HG03045 (cell line): Measurements from ENCODE around the gene GPN3.
"Not testable (repeated sequence)": the region's sequence is repeated elsewhere in the genome, so short reads cannot be mapped to it uniquely, and the experiment has no call there.

ENCODE experiments used
- ATAC-seq: cut with Tn5 transposase; IDR thresholded peaks from one replicate; pipeline ENCODE4 v1.9.1; 2021; ENCODE audit warnings: mild to moderate bottlenecking, moderate library complexity; ENCODE audit not compliant: unreplicated experiment

GPN3 gene

DNA sequence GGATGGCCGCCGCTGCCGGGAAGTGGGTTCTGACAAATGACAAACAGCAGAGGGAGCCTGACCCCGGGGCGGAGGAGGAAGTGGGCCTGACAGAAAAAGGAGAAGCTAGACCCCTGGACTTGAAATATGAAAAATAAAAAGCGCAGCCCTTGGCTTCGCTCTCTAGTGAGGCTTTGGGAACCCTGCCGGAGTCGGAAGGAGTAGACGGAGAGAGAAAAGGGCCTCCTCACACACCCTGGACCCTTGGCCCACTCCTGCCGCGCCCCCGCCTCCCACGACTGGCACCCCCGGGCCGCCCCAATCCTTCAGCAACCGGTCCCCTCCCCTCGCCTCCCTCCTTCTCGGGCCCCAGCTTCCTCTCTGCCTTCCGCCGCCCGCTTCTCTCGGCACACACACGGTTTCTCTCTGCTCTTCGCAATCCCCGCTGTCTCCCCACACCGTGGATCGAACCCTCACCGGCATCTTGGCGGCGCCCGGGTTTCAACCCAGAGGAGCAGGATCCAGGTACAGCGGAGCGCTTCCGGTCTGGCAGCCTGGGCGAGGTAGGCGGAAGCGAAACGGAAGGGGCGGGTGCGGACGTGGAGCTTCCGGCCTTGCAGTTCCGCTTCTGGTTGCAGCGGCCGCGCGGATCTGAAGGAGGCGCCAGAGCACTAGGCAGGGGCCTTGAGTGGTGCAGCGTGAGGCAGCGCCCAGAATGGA lies 18.1 kb downstream of the GPN3 start, which contains the start of gene ARPC3:
Gene ARPC3, minus strand, starts transcription at position 539 of the 699 bp plus-strand sequence. Its CDS starts 77 bp downstream, at position 462.
- peak; percentile 94 for ATAC-seq

DNA sequence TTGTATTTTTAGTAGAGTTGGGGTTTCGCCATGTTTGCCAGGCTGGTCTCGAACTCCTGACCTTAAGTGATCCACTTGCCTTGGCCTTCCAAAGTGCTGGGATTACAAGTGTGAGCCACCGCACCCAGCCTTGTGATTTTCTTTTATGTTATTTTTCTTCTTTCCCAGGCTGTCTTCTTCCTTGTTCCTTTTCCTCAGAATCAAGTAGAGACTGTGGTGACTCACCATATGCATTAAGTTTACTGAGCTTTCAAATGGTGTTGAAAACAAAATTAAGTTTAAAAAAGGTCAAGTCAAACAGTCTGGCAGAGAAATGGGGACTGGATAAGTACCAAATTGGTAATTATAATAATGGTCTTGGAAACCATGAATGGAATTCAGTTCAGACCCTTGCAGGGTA lies 23.6 kb downstream of the GPN3 start:
- no peak for ATAC-seq

DNA sequence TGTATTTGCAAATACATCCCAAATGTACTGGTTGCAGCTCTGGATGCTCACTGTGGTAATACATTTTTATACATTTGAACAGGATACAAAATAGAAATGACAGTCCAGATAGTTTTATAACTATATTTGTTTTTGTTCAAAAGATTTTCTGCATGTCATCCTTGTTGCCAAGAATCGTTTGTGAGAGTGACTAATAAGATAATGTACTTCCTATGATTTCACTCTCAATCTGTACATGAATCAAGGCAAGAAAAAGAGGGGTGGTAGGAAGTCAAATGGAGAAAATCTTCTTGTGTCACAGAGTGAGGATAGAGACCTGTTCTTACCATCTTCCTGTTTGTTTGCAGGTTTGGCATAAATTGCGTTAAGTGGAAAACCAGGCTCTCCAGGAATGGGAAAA lies 31.8 kb downstream of the GPN3 start:
- no peak for ATAC-seq

DNA sequence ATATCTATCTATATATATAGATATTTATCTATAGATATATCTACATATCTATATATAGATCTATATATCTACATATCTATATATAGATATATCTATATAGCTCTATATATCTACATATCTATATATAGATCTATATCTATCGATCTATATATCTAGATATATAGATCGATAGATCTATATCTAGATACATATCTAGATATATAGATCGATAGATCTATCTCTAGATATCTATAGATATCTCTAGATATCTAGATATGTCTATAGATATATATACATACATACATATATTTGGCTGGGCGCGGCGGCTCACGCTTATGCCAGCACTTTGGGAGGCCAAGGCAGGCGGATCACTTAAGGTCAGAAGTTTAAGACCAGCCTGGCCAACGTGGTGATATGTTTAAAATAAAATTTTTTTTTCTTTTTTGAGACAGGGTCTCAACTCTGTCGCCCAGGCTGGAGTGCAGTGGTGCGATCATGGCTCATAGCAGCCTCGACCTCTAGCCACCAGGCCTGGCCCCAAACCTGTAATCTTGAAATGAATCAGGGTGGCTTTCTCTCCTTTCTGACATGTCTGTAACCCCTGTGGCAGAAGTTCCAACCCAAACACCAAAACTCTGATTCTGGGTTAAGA lies 36.0 kb downstream of the GPN3 start:
- no peak for ATAC-seq

DNA sequence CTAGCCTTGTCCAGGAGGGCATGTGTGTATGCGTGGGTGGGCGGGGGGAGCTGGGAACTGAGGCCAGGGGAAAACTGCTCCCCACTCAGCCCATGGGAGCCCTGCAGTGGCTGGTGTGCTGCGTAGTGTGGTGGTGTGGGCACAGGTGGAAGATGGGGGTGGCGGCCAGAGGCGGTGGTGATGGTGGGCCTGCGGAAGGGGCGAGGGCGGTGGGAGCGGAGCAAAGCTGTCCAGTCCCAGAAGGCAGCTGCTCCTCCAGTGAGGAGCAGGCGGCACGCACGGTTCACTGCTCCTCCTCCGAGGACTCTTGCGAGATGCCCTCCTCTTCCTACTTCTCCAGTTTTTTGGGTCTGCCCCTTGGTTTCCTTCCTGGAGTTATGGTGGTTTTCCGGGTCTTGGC lies 38.4 kb downstream of the GPN3 start:
- not testable (repeated sequence) for ATAC-seq

DNA sequence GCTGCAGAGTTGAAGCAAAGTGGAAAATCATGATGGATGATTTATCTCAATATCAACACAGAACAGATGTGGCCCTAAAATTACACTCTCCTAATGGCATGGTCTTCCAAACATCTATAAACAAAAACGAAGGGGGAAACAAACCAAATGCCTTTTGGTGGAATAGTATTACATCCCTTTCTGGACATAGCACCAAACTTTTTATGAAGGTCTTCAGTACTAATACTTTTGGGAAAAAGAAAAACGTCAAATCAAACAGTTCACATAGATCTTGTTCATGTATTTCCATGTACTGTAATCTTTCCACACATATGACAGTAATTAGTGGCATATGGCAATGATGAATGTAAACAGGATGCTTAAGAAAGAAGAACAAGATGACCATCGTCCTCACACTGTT lies 41.7 kb downstream of the GPN3 start:
- no peak for ATAC-seq

DNA sequence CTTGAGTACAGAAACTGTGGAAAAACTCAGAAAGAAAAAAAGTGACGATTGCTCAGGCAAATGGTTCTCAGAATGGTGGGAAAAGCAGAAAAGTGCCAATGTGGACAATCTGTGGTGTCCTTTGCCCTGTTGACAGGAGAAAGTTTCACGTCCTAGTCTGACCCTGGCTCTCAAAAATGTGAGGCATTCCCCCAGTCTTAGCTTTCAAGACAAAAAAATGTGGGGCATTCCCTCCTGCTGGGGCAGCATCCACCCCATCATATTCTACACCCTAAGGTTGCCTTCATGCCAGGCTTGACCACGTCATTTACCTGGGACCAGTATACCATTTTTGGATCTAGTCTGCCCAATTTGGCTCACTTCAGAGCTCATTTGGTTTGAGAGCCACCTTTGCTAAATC lies 43.8 kb downstream of the GPN3 start:
- no peak for ATAC-seq

DNA sequence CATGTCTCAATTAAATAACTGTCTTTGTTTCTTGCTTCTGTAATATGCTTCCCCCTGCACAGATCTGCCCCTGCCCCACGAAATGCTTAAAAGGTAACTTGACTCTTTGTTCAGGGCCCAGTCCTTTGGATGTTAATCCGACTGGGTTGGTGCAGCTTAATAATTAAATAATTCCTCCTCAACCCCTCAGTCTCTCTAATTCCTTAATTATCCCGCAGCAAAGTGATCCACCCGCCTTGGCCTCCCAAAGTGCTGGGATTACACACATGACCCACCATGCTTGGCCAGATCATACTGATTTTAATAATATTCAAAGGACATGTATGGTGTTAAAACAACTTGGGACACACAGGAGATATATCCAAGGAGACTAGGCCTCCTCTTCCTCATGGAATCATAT lies 46.4 kb downstream of the GPN3 start:
- no peak for ATAC-seq

DNA sequence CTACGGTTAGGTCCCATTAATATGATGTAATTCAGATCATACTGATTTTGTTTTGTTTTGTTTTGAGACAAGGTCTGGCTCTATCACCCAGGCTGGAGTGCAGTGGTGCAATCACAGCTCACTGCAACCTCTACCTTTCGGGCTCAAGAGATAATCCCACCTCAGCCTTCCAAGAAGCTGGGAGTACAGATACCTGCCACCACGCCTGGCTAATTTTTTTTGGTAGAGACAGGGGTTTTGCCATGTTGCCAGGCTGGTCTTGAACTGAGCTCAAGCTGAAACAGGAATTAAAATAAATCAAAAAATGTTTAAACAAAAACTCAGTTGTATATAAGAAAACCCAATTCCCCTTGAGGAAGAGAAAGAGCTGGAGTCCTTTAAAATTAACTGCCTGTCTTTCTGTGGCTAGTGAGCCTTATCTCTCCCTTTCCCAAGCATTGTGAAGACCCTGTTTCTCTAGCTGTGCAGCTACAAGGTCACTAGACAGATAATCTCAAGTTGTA lies 46.8 kb downstream of the GPN3 start:
- no peak for ATAC-seq

DNA sequence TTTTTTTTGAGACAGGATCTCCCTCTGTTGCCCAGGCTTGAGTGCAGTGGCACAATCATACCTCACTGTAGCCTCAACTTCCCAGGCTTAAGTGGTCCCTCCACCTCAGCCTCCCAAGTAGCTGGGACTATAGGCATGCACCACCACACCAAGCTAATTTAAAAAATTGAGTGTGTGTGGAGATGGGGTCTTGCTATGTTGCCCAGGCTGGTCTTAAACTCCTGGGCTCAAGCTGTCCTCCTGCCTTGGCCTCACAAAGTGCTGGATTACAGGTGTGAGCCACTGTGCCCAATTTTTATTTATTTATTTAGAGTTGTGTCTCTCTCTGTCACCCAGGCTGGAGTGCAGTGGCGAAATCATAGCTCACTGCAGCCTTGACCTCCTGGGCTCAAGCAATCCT lies 47.4 kb downstream of the GPN3 start:
- not testable (repeated sequence) for ATAC-seq

DNA sequence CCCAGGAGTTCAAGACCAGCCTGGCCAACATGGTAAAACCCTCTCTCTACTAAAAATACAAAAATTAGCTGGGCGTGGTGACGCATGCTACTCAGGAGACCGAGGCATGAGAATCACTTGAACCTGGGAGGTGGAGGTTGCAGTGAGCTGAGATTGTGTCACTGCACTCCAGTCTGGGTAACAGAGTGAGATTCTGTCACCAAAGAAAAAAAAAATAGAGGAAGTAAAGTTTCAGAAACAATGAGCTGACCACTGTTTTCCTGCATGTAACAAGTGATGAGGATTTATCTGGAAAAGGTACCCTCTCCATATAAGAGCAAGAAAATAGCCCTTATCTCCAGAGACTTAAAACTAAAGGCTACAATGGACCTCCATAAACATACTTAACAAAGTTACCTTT lies 50.9 kb downstream of the GPN3 start:
- ATAC-seq, result not testable (repeated sequence)

DNA sequence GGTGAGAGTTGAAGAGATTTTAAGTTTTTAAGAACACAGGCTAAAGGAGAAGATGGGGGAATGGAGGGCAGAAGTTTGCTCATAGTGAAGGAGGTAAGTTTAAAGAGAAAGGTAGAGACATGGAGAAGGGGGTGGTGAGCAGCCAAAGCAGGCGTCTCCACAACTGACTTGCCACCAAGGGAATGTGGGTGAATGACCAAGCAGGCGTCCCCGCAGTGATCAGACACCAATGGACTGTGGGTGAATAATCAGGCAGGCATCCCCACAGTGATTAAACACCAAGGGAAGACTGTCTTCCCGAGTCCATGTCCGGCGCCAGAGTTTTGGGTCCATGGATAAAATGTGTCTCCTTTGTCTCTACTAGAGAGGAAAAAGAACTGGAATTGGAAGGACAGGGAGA lies 58.0 kb downstream of the GPN3 start:
- not testable (repeated sequence) for ATAC-seq

DNA sequence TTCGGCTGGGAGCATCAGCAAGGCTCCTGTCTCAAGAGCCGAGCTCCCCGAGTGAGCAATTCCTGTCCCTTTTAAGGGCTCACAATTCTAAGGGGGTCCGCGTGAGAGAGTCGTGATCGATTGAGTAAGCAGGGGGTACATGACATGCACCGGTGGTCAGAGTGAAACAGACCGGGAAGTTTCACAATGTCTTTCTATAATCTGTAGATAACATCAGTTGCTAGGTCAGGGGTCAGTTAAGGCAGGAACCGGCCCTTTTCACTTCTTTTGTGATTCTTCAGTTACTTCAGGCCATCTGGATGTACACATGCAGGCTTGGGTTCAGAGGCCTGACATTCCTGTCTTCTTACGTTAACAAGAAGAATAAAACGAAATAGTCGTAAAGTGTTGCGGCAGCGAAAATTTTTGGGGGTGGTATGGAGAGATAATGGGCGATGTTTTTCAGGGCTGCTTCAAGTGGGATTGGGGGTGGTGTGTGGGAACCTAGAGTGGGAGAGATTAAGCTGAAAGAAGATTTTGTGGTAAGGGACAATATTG lies 62.9 kb downstream of the GPN3 start:
- ATAC-seq, result not testable (repeated sequence)

DNA sequence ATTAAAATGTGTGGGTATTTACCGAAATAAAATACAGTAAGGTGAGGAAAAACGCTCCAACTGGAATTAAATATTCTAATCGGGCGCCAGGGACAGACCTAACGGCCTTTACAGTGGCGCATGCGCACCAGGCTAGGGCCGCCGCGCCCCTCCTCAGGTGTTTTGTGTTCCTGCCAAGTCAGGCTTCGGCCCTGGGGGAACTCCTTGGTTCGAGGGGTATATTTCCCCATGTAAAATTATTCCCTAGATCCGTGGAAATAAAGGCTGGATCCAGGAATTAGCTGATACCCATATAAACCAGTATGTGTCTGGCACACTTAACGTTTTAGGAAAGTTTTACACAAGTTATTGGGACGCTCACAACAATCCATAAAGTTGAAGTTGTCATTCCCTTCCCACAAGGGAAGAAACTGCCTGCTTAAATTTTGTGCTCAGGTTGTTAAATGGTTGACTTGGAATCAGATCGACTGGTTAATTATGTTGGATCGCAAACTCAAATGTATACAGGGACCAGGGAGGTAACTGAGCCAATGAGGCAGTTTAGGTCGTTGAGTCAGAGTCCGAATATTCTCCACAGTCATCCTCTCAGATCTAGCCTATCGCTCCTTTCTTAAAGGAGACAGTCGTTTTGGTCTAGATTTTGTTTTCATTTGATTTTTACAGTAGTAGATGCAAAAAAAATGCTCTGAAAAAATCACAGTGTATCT lies 63.9 kb downstream of the GPN3 start:
- peak; percentile 45 for ATAC-seq

DNA sequence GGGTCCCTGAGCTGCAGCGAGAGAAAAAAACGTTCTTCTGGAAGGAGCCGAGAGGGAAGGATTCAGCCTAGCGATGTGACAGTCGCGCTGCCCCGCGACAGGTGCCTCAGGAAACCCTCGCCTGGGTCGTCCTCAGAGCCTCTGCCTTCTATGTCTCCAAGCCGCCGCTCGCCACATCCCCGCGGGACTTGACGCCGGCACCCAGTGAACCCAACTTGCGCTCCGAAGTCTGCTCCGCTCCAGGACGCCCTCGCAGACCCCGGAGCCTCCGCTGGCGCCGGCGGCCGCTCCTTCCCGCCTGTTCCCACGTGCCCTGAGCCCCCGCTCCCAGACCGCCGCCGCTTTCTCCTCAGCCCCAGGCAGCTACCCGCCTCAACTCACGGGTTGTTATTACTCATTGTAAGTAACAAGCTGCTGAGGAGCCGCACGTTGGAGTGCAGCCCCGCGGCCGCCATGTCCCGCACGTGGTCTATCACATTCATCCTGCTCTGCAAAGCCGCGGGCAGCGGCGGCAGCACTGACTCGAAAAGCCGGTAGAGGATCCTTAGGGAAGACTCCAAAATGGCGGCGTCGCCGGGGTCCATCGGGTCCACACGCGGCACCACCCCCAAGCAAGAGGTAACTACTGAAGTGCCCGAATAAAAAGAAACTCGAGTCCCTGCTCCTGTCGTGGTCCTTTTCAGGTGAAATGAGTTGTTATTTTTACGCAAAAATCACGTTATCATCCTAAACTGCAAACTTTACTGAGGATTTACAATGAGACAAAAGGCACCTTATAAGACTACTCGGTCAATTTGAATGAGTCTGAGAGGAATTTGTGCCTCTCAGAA lies 64.7 kb downstream of the GPN3 start, which contains the start of gene ANAPC7:
Gene ANAPC7, minus strand, starts transcription at position 563 of the 830 bp plus-strand sequence. Its CDS starts 81 bp downstream, at position 482.
- peak; percentile 73 for ATAC-seq
